Measurements from ENCODE around the gene METTL8.

GRCh38 chr2:171342067-171342413 lies 91.8 kb downstream of the METTL8 start:
- no peak for TF ChIP-seq CTCF (IDR thresholded peaks at IDR 0.05)
- TF ChIP-seq POLR2A (IDR thresholded peaks at IDR 0.05): no peak

Measured in uterus (tissue), 2 donors.